ENCODE results near the gene APCDD1L.

DNA sequence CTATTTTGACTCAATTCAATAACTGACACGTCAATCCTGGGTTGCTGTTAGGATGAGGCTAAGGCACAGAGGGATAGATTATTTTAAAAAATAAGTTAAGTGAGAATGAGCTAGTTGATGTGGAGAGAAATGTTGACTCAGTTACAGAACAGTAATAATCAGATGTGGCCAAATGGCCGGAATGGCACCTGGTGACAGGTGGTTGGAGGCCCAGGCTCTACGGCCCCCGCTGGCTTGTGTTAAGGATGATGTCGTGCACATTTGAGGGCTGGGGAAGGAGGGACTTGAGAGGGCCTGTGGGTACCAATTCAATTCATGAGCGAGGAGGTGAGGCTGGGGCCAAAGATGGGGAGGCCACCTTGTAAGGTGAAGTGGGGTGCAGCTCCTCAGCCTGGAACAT, 31.7 kb downstream of the APCDD1L start:
- TF ChIP-seq RAD21 (IDR thresholded peaks at IDR 0.05; ENCODE audit: low read depth) (no peak), TAF1 (IDR thresholded peaks at IDR 0.05; ENCODE audit: low read depth) (no peak), TCF12 (IDR thresholded peaks at IDR 0.05; ENCODE audit: low read depth) (no peak)

Data from Ishikawa (cell line).